K562 (cell line): ENCODE data around the gene SUOX. TPM values are rescaled to one million over a fixed set of nuclear protein-coding genes. Genes with fewer than 3 reads are reported as not detected.
A peak's percentile ranks its signal among the peaks of the same experiment; 100 is the strongest.

Experiments
- ADNP ChIP-seq: fragments of 200-800 bp; sonication (Bioruptor generic); IDR thresholded peaks from 2 replicates; pipeline ENCODE4 v1.6.1; 2016; ENCODE audit warnings: missing genetic modification characterization, missing compliant biosample characterization
- CEBPZ ChIP-seq: fragments of 150-350 bp; IDR thresholded peaks from 2 replicates; pipeline ENCODE4 v1.6.1; 2014; ENCODE audit warnings: low read depth, mild to moderate bottlenecking, low read length, borderline replicate concordance
- EP400 ChIP-seq: fragments of 450-650 bp; IDR thresholded peaks from 2 replicates; pipeline ENCODE4 v1.6.1; 2017; ENCODE audit warnings: antibody characterized with exemption, mild to moderate bottlenecking, moderate library complexity
- ETS2 ChIP-seq: IDR thresholded peaks from 2 replicates; pipeline ENCODE4 v1.6.1; 2016; ENCODE audit warnings: borderline replicate concordance, missing genetic modification characterization, mild to moderate bottlenecking, moderate library complexity, missing compliant biosample characterization; ENCODE audit not compliant: poor library complexity, severe bottlenecking
- HDGF ChIP-seq: fragments of 450-650 bp; IDR thresholded peaks from 2 replicates; pipeline ENCODE4 v1.6.1; 2016
- MEF2D ChIP-seq: conservative IDR thresholded peaks from 2 replicates; pipeline ENCODE4 v1.6.1; 2016; ENCODE audit warnings: low read depth, missing genetic modification characterization, missing compliant biosample characterization
- PREB ChIP-seq: sonication (generic); formaldehyde crosslinking; IDR thresholded peaks from 2 replicates; pipeline ENCODE4 v1.8.1; 2023; ENCODE audit warnings: mild to moderate bottlenecking, missing genetic modification reagents
- PTRF ChIP-seq: fragments of 450-650 bp; IDR thresholded peaks from 2 replicates; pipeline ENCODE4 v1.6.1; 2016; ENCODE audit warnings: mild to moderate bottlenecking, missing genetic modification characterization, missing compliant biosample characterization
- SAP30 ChIP-seq: fragments of 200-600 bp; sonication (generic); IDR thresholded peaks from 2 replicates; pipeline ENCODE4 v1.6.1; 2012; ENCODE audit warnings: borderline replicate concordance, low read depth, mild to moderate bottlenecking, moderate library complexity, low read length, control low read depth, inconsistent platforms; ENCODE audit not compliant: insufficient read depth, poor library complexity, severe bottlenecking
- TAF1 ChIP-seq: IDR thresholded peaks from 2 replicates; pipeline ENCODE4 v1.6.1; 2011; ENCODE audit warnings: mild to moderate bottlenecking, low read length, moderate library complexity; ENCODE audit not compliant: insufficient read depth, control insufficient read depth, severe bottlenecking; ENCODE audit errors: extremely low read depth
- TCFL5 ChIP-seq: fragments of 250-450 bp; sonication (Bioruptor Pico); conservative IDR thresholded peaks from 2 replicates; pipeline ENCODE4 v1.6.1; 2021; ENCODE audit warnings: mild to moderate bottlenecking, moderate library complexity, matching md5 sums
- UBTF ChIP-seq, 2 experiments: IDR thresholded peaks; 2 replicates each; pipeline ENCODE4 v1.6.1; 2012; ENCODE audit warnings: improper control_type of control experiment in 2 of 2, low read depth in 2 of 2, low read length in 2 of 2, borderline replicate concordance in 1 of 2
- VEZF1 ChIP-seq: fragments of 200-800 bp; sonication (Bioruptor generic); IDR thresholded peaks from 2 replicates; pipeline ENCODE4 v1.6.1; 2017; ENCODE audit warnings: missing genetic modification characterization, missing compliant biosample characterization
- YBX1 ChIP-seq: fragments of 450-650 bp; IDR thresholded peaks from 2 replicates; pipeline ENCODE4 v1.7.1; 2016; ENCODE audit warnings: mild to moderate bottlenecking
- ZC3H11A ChIP-seq: IDR thresholded peaks from 2 replicates; pipeline ENCODE4 v1.6.1; 2012; ENCODE audit warnings: low read depth, low read length, improper control_type of control experiment
- ZC3H8 ChIP-seq: fragments of 450-650 bp; IDR thresholded peaks from 2 replicates; pipeline ENCODE4 v1.6.1; 2017
- ZNF347 ChIP-seq: fragments of 450-650 bp; formaldehyde crosslinking; IDR thresholded peaks from 2 replicates; pipeline ENCODE4 v1.4.0; 2020; ENCODE audit warnings: low read depth, mild to moderate bottlenecking, moderate library complexity
- ZNF77 ChIP-seq: fragments of 250-450 bp; sonication (Bioruptor Pico); IDR thresholded peaks from 2 replicates; pipeline ENCODE4 v1.5.0; 2020
- polyA plus RNA-seq, 8 experiments: library from polyadenylated mRNA; depleted of rRNA in 4 of 8; stranded (reverse) in 5 of 8; unstranded in 3 of 8; fragments of >200 nt; fragmentation: Nextera tagmentation in 2 of 8; fragmentation: Illumina TruSeq in 1 of 8; extraction: Ambion mirVana in 2 of 8; extraction: Trizol in 1 of 8; gene quantifications; 2 replicates each; pipeline versions ENCODE4 v1.2.1 to v1.2.3, GENCODE V29; 2011 to 2014; ENCODE audit warnings: inconsistent platforms in 1 of 8, missing spikeins in 1 of 8
- total RNA-seq, 7 experiments: library from RNA; depleted of rRNA in 6 of 7; stranded (reverse); fragments of >200 nt in 6 of 7; fragmentation: Illumina TruSeq in 2 of 7; extraction: Trizol in 2 of 7; gene quantifications; 2 replicates each; pipeline versions ENCODE4 v1.2.1 to v1.2.3, GENCODE V29; 2011 to 2021; ENCODE audit warnings: low replicate concordance in 1 of 7

Gene SUOX
- total and polyA plus RNA-seq, 9 of the 15 experiments (the other 6 are each of a cell fraction or from before 2014, with no cell fraction given), result 9.2 to 39.7 (median 25.4) TPM

GRCh38 chr12:55966408-55967281 is 30.4 kb upstream of the SUOX start, which contains the start of gene CDK2 (continued):
- TF ChIP-seq SAP30 (peak; percentile 72), CEBPZ (no peak), YBX1 (no peak), TAF1 (peak; percentile 79), ZC3H8 (peak; percentile 57; the same call in 1 of the 2 replicates), ETS2 (no peak), ZC3H11A (no peak), ZNF347 (CRISPR knock-in tag) (no peak), ADNP (tag) (no peak), PREB (CRISPR knock-in tag) (no peak), HDGF (no peak), TCFL5 (CRISPR knock-in tag) (no peak), UBTF (IDR thresholded peaks at IDR 0.05; ENCODE audit: borderline replicate concordance in 1 of 2, low read depth in 2 of 2, low read length in 2 of 2) (no peak), EP400 (peak; percentile 63), VEZF1 (CRISPR knock-in tag) (peak; percentile 80), PTRF (tag) (no peak), ZNF77 (CRISPR knock-in tag) (no peak), MEF2D (no peak)
